Smooth muscle cell (in vitro differentiated cells): ENCODE measurements around the gene TUNAR. TPM values are rescaled to one million over a fixed set of nuclear protein-coding genes. Genes with fewer than 3 reads are reported as not detected.

Source experiments
- polyA plus RNA-seq: library from polyadenylated mRNA; unstranded; fragments of >200 nt; fragmentation: Nextera tagmentation; extraction: Ambion mirVana; gene quantifications from 2 replicates; pipeline ENCODE4 v1.2.1, GENCODE V29; 2016
- total RNA-seq: library from RNA; depleted of rRNA; stranded (reverse); fragments of >200 nt; gene quantifications from 2 replicates; pipeline ENCODE4 v1.2.3, GENCODE V29; 2014

The TUNAR gene
- total and polyA plus RNA-seq, 2 experiments from 2014 or later, result not detected

Other genes starting within 250 kb of the TUNAR start
- gene TCL1B, start 190.4 kb upstream of the TUNAR start, total RNA-seq, result not detected in 2 replicates
- not detected in 2 replicates for gene TCL1B, start 190.4 kb upstream of the TUNAR start, polyA plus RNA-seq
- not detected in 2 replicates for gene TCL1A, start 162.7 kb upstream of the TUNAR start, total RNA-seq
- gene TCL1A, start 162.7 kb upstream of the TUNAR start, polyA plus RNA-seq, result not detected in 2 replicates
- 35.5 and 36.3 TPM in 2 replicates for gene C14orf132, start 162.5 kb downstream of the TUNAR start, total RNA-seq
- 23.9 and 38.0 TPM in 2 replicates for gene C14orf132, start 162.5 kb downstream of the TUNAR start, polyA plus RNA-seq